ENCODE data around the gene XIAP. TPM values are rescaled to one million over a fixed set of nuclear protein-coding genes. Genes with fewer than 3 reads are reported as not detected.

The XIAP gene
- total RNA-seq, 2 donors from 2014 or later: 30.0 to 56.4 TPM

- WGBS: 84% methylated on average over 2 of the region's 2 CpGs
- H3K27ac ChIP-seq: no peak overlapping the region
- DNase-seq (ENCODE audit: low spot score): no peak
- no peaks in the 10 kb centered on the region for H3K36me3 ChIP-seq
- H3K4me1 ChIP-seq (replicated peaks): no peaks in the 10 kb centered on the region
- no peaks in the 10 kb centered on the region for H3K27me3 ChIP-seq (replicated peaks; ENCODE audit: insufficient read depth)
- no peak overlapping the region for H3K4me3 ChIP-seq
- intact Hi-C loops (cut with DNase I): no loop called here
- TF ChIP-seq CTCF (IDR thresholded peaks at IDR 0.05) (no peak), POLR2A (IDR thresholded peaks at IDR 0.05) (no peak), POLR2AphosphoS5 (IDR thresholded peaks at IDR 0.05) (no peak)
- no peaks in the 10 kb centered on the region for H3K9me3 ChIP-seq
These were observed 16.3 kb downstream of the XIAP start for GRCh38 chrX:123876177-123876576.

- whole genome bisulfite sequencing: 100% methylated on average over 2 of the region's 2 CpGs
- no peak overlapping the region for H3K27ac ChIP-seq
- intact Hi-C loops (cut with DNase I): no loop called here
These were observed 17.0 kb downstream of the XIAP start for GRCh38 chrX:123876844-123877243.

GRCh38 chrX:123878252-123878721 is 18.4 kb downstream of the XIAP start:
- TF ChIP-seq POLR2A (IDR thresholded peaks at IDR 0.05) (no peak), CTCF (IDR thresholded peaks at IDR 0.05) (no peak), POLR2AphosphoS5 (IDR thresholded peaks at IDR 0.05) (no peak)
- H3K27ac ChIP-seq: no peak overlapping the region
- H3K9me3 ChIP-seq: no peaks in the 10 kb centered on the region
- 29% methylated on average over 2 of the region's 2 CpGs for WGBS
- H3K4me1 ChIP-seq (replicated peaks): no peaks in the 10 kb centered on the region
- no peak overlapping the region for H3K4me3 ChIP-seq
- H3K36me3 ChIP-seq: no peaks in the 10 kb centered on the region
- no peaks in the 10 kb centered on the region for H3K27me3 ChIP-seq (replicated peaks; ENCODE audit: insufficient read depth)
- intact Hi-C loops (cut with DNase I): no loop called here
- DNase-seq (ENCODE audit: low spot score): no peak

More at GRCh38 chrX:123876844-123877243, 17.0 kb downstream of the XIAP start:
- Histone ChIP-seq H3K4me1 (replicated peaks) (no peaks in the 10 kb centered on the region), H3K9me3 (no peaks in the 10 kb centered on the region), H3K4me3 (no peak overlapping the region), H3K27me3 (replicated peaks; ENCODE audit: insufficient read depth) (no peaks in the 10 kb centered on the region), H3K36me3 (no peaks in the 10 kb centered on the region)
- DNase-seq (ENCODE audit: low spot score): no peak
- TF ChIP-seq POLR2AphosphoS5 (IDR thresholded peaks at IDR 0.05) (no peak), POLR2A (IDR thresholded peaks at IDR 0.05) (no peak), CTCF (IDR thresholded peaks at IDR 0.05) (no peak)

GRCh38 chrX:123881330-123881729 is 21.5 kb downstream of the XIAP start:
- no peak for TF ChIP-seq CTCF (IDR thresholded peaks at IDR 0.05)
- no peak for TF ChIP-seq POLR2AphosphoS5 (IDR thresholded peaks at IDR 0.05)
- no peak for TF ChIP-seq POLR2A (IDR thresholded peaks at IDR 0.05)
- Histone ChIP-seq H3K4me1 (replicated peaks) (no peaks in the 10 kb centered on the region), H3K36me3 (no peaks in the 10 kb centered on the region), H3K4me3 (no peak overlapping the region), H3K27me3 (replicated peaks; ENCODE audit: insufficient read depth) (no peaks in the 10 kb centered on the region), H3K9me3 (no peaks in the 10 kb centered on the region), H3K27ac (no peak overlapping the region)
- DNase-seq (ENCODE audit: low spot score): no peak
- intact Hi-C loops (cut with DNase I): no loop called here

GRCh38 chrX:123882391-123882790 is 22.5 kb downstream of the XIAP start:
- TF ChIP-seq POLR2AphosphoS5 (IDR thresholded peaks at IDR 0.05): no peak
- no peak for TF ChIP-seq POLR2A (IDR thresholded peaks at IDR 0.05)
- no peak for TF ChIP-seq CTCF (IDR thresholded peaks at IDR 0.05)
- H3K27ac ChIP-seq: no peak overlapping the region
- WGBS: 59% methylated on average over 3 of the region's 3 CpGs
- H3K27me3 ChIP-seq (replicated peaks; ENCODE audit: insufficient read depth): no peaks in the 10 kb centered on the region
- DNase-seq (ENCODE audit: low spot score): no peak
- no peaks in the 10 kb centered on the region for H3K9me3 ChIP-seq
- intact Hi-C loops (cut with DNase I): no loop called here
- H3K36me3 ChIP-seq: no peaks in the 10 kb centered on the region
- H3K4me1 ChIP-seq (replicated peaks): no peaks in the 10 kb centered on the region
- no peak overlapping the region for H3K4me3 ChIP-seq

All from prostate gland (tissue), 2 donors.